ENCODE measurements around the gene MAGI2.

Gene MAGI2

DNA sequence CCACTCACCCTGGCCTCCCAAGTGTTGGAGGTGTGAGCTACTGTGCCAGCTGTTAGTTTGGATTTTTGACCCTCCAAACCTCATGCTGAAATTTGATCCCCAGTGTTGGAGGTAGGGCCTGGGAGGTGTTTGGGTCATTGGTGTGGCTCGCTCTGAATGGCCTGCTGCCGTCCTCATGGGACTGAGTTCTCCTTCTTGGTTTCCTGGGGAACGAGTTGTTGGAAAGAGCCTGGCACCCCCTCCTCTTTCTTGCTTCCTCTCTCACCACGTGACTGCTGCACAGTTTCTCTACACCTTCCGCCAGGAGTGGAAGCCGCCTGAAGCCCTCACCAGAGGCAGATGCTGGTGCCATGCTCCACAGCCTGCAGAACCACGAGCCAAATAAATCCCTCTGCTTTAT is 1401.4 kb downstream of the MAGI2 start:
- DNase-seq = no peak

DNA sequence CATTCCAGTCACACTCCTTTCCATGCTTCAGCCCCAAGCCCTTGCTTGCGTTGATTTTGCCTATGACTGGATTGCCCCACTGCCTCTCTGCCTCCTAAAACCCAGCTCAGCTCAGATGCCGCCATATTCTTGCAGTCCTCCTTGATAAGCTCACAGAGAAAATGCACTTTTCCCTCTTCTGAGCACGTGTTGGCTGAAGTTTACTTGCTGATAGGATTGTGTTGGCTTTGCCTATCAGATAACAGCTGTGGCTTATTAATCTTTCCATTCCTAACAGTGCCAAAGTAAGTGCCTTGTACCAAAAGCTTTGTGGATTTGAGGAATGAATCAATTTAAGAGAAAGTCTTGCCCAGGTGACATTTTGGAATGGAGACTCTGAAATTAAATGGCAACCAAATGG is 1405.7 kb downstream of the MAGI2 start:
- DNase-seq = no peak

- DNase-seq = no peak
These were observed 1410.3 kb downstream of the MAGI2 start for GRCh38 chr7:78043159-78043558.

DNA sequence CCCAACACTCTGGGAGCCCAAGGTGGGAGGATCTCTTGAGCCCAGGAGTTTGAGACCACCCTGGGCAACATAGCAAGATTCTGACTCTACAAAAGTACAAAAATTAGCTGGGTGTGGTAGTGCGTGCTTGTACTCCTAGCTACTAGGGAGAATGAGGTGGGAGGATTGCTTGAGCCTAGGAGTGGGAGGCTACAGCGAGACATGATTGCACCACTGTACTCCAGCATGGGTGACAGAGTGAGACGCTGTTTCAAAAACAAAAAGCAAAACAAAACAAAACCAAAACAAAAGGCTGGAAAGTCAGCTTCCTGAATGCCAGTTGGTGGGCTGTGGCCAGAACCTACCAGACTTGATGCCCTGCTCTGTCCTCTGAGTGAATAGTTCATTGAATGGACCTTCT is 1412.0 kb downstream of the MAGI2 start:
- no peak for DNase-seq

DNA sequence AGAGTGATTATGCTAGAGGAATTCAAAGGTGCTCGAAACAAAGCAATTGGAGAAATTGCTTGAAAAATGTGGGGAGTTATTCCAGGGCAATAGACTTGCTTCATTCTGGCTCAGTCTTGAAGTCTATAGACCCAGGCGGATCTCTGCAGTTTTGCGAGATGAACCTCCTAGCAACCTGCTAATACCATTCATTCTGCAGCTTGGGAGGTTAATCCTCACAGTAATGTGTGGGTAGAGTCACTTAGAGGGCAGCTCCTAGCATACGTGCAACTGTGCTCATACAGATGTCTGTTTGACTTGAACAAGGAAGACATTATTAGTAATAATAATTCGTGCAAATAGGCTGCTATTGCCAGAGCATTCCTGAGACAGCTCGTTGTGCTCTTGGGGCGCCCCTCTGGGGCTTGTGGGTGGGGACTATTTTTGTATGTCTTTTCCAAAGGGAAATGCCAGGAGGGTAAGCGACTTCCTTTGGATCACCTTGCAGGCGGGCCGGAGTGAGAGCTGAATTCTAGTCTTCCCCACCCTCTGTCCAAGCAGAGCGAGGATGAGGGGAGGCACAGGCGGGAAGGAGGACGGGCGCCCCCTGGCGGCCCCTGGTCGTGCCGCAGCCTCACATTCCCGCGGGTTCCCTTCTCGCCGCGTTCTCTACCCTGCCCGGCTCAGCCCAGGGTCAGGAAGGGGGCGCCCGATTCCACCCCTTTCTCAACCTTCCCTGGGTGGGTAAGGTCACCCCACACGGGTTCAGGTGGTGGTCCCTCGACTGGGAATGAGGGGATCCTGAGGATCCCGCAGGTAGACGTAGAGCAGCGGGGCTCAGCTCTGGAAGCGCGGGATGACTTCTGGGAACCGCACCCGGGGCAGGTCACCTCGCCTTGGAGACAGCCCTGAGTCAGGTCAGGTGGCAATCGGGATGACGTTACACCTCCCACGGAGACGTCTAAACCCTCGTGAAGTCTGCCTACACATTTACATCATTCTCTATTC is 1413.4 kb downstream of the MAGI2 start:
- peak; percentile 25 for DNase-seq

DNA sequence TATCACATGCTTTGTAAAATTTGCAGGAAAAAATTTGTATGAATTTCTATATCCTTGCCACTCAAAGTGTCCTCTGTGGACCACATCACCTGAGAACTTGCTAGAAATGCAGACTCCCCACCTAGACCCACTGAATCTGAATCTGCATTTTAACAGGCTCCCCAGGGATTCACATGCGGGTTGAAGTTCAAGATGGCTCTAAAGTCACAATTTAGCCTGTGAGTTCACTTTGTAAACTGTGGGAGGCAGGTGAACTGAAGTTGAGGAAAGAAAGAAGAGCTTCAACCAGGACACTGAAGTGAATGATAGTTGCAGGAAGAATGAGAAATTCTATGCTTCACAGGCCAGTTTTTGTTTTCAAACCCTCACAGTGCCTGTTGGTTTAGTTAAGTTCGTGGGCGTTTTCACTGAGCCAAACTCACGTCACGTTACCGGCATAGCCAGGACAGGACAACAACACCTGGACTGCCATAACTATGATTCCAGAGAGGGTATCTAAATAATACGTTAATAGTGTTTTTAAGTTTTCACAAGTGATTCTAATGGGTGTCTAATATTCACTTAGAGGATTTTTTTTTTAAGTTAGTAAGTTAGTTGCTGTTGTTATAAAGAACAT is 1414.9 kb downstream of the MAGI2 start:
- no peak for DNase-seq

- DNase-seq = no peak
These were observed 1415.9 kb downstream of the MAGI2 start for GRCh38 chr7:78037603-78038002.

- no peak for DNase-seq
These were observed 1420.1 kb downstream of the MAGI2 start for GRCh38 chr7:78033410-78033809.

DNA sequence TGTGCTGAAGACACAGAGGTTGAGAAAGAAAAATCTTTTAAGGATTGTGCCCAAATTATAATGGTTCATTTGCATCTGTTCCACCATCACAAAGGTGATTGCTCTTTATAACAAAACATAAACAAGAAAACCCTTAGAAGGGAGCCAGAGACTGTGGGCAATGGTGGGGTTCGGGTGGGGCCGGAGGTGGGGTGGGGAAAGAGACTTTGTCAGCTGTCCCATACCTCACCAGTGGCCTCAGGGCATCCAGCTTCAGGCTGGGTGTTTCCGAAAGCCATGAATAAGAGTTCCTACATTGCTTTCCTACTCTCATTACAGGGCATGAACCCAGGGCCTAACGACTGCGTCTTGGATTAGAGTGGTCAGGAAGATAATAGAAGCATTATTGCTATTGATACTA is 1427.0 kb downstream of the MAGI2 start:
- DNase-seq = no peak

- no peak for DNase-seq
These were observed 1428.9 kb downstream of the MAGI2 start for GRCh38 chr7:78024591-78024990.

DNA sequence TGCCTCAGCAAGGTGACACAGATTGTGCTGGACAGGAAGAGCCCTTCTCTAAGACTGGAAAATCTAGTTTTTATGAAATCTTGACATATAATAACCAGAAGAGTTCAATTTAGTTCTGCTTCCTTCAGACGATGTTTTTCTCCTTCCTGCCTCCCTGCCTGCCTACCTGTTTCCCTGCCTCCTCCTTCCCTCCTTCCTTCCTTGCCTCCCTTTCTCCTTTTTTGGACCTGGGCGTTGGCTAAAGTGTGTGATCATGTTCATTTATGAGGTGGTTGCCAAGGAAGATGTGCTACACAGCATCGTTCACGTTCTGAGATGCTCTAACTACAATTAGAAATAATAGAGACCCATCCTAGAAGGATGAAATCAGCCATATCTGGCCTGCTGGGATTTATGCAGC is 1430.3 kb downstream of the MAGI2 start:
- DNase-seq = no peak

DNA sequence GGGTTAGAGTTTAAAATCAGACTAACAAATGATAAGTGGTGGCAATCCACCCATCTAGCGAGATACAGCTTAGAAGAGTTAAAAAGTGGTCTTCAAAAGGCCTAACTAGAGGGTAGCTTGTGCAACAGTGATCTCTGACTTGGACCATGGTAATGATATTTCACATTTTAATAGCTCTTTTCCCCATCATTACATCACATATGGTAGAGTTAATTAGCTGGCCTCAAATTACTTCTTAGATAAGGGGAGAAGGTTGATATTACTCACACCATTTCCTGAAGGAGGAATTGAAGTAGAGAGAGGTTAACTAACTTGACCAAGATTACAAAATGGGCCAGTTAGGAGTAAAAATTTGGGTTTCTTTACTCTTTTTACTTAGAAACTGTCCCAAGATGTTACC is 1431.3 kb downstream of the MAGI2 start:
- no peak for DNase-seq

- no peak for DNase-seq
These were observed 1432.6 kb downstream of the MAGI2 start for GRCh38 chr7:78020874-78021249.

GRCh38 chr7:78020136-78020873 is 1433.2 kb downstream of the MAGI2 start:
- DNase-seq = no peak

DNA sequence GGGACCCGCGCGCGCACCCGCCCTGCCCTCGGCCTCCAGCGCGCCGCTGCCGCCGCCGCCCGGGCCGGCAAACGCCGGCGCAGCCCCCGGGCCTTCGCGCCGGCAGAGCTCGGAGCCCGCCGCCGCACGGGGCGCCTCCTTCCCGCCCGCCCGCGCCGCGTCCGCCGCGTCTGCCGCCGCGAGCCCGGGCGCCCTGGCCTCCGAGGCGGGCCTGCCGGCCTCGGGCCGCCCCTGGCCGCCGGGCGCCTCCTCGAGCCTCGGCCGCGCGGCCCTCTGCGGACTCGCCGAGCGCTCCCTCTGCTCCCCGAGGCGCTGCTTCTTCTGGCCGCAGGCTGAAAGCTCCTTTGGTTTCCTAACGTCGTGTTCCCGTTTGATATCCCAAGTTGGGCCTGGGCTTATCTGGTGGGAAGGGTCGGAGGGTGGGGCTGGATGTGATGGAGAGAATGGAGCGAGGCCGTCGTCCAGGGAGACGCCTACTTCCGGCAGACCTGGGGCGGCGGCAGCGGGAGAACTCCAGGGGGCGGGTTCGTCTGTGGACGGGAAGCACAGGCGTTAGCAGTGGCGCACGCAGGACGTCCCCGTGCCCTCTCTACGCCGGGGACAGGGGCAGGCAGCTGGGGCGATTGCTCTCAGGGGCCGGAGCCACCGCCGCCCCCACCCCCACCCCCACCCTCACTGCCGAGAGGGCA is 1433.9 kb downstream of the MAGI2 start:
- DNase-seq = peak; percentile 14

DNA sequence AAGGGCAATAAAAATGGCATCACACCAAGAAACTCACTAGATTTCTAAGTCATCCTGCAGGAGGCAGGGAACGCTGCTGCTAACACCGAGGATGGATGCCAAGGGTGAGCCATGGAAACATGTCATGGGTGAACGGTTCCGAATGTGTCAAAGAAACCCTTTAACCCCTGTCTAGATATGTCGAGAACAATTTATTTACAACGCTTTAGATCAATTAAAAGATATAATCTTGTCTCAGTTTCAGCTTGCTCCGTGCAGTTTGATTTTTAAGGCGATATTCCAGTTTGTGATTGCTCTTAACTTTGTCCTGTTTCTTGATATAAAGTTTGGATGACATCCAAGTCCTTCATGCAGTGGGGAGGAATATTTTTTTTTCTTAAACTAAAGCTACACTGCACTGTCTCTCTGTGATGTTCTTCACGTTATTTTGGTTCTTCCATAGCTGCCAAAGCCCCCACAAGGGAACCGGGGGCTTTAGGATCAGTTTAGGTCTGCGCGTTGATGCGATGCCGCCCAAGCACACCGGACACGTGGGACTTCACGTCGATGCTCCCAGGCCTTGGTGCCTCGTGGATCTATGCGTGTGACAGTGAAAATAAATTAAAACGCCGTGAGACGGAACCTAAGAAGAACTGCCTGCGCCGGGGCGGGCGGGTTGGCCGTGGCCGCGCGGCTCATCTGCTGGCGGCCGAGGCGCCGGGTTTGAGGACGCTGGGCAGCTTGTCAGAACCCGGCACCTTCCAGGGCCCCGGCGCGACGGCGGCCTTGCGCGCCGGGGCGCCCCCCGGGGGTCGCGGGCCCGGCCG is 1434.6 kb downstream of the MAGI2 start:
- no peak for DNase-seq

DNA sequence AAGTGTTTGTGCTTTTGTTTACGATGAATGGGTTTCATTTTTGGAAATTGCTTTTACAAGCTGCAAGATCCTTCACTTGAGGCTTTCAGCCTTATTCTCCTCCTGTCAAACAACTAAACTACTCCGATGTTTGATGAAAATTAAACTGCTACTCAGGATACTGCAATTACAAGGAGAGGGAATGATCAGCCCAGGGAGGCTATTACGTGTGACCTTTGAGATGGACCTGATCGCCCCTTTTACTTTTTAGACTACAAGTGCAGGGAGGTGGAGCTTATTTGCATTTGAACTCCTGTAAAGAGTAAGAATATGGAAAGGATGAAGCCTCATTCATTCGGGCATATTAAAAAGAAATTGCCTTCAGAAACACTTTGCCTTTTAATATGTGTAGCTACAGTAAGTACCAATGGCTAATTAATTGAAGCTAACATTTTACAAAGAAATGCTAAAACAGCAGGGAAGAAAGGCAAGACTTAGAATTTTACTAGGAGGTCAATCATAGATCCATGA is 1435.8 kb downstream of the MAGI2 start:
- no peak for DNase-seq

GRCh38 chr7:78015574-78016260 is 1437.8 kb downstream of the MAGI2 start:
- DNase-seq = no peak

GRCh38 chr7:78014401-78014800 is 1439.1 kb downstream of the MAGI2 start:
- no peak for DNase-seq

DNA sequence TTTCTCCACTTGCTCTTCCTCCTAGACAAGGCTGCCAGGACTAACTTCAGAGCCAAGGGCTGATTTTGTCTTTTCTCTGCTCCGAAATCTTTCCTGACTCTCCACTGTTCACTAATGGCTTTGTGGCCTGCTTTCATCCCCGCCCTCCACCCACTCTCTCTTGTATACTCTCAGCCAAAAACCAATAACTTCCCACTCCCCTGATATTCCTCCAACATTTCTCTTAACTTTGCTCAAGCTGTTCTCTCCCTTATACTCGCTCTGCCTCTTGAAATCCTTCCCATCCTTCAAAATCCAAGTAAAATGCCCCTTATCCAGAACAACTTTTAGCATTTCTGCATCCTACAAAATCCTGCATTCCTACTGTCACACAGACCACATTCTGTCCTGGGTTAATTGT is 1440.1 kb downstream of the MAGI2 start:
- no peak for DNase-seq

GRCh38 chr7:78011642-78012041 is 1441.8 kb downstream of the MAGI2 start:
- DNase-seq = no peak
